NCI-H128 (cell line): ENCODE measurements around the gene SLCO4A1.

Source experiments
- DNase-seq: peaks from one replicate; lab custom pipeline; 2025; ENCODE audit not compliant: unreplicated experiment; lab: John Stamatoyannopoulos, UW

Gene SLCO4A1

DNA sequence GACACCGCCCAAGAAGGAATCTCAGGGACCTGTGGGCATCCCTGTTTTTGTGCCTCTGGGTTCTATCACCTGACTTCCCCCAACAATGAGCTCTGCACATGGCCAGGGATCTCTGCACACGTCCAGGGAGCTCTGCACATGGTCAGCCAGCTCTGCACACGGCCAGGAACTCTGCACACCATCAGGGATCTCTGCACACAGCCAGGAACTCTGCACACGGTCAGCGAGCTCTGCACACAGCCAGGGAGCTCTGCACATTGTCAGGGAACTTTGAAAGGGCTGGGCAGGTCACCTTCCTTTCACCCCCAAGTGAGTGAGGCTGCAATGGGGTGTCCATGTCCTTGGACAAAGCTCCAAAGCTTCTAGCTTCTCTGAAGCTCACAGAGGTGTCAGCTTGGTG is 5.2 kb upstream of the SLCO4A1 start:
- no peak for DNase-seq

DNA sequence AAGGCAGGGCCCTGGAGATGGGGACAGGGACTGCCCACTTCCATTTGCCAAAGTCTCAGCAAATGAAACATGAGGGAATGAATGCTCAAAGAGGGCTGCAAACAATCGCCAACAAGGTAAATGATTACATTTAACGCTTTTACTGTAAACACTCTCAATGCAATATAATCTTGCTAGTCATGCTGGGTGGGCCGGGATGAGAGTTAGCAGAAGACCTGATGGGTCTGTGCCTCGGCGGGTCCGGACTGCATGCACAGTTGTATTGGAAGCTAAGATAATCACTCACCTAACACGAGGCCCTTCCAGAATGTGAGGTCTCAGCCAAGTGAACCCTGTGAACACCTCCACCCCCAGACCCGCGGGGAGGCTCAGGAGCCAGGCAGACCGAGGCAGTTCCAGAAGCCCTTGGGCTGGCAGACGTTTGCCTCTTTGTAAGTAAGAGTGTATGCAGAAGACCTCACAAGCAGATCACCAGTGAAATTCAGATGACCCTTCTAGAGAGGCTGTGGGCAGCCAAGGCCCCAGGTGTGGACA is 4.7 kb upstream of the SLCO4A1 start:
- no peak for DNase-seq

DNA sequence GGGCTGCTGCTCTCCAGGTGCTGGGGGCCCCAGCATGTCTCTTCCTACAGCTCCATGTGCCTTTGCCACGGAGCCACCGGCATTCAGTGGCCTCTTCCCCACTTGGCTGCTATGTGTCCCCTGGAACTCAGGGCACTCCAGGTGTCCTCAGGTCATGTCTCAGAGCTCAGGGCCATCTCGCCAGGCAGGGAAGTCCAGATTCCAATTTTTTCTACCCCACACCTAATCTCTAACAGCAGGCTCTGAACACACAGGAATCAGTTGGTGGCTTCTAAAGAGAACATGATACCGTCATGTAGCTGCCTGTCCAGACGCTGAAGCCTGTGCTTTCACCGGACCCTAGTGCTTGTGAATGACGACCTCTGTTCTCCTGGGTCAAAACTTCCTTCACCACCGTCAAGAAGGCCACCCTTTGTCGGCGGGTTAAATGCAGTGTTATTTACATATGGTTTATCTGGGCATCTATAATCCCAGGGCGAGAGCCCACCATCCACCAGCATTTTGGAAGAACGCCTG is 4.2 kb upstream of the SLCO4A1 start:
- no peak for DNase-seq

- DNase-seq, result no peak
Measured at GRCh38 chr20:62638679-62639406, 3.5 kb upstream of the SLCO4A1 start.

DNA sequence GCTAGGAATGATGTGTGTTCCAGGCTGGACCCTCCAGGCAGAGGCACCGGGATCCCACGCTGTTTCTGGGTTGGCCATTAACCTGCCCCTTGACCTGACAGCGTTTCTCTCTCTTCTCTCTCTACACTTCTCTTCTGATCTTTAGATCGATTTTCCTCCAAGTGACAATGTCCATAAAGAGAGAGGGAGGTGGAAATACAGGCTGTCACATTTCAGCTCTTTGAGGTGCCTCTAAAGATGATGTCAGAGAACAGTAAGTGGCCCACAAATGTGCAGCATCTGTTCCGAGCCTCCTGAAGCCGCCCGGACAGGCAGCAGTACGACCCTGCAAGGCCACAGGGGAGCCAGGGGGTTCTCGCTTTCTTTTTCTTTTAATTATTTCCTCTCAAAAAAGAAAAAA is 2.5 kb upstream of the SLCO4A1 start:
- no peak for DNase-seq

- no peak for DNase-seq
Measured at GRCh38 chr20:62640870-62641269, 1.4 kb upstream of the SLCO4A1 start.

- DNase-seq, result no peak
Measured at GRCh38 chr20:62641321-62642050, 817 bp upstream of the SLCO4A1 start.

GRCh38 chr20:62642666-62643520 is 590 bp downstream of the SLCO4A1 start:
- no peak for DNase-seq

GRCh38 chr20:62643521-62644043 is 1.3 kb downstream of the SLCO4A1 start:
- no peak for DNase-seq

DNA sequence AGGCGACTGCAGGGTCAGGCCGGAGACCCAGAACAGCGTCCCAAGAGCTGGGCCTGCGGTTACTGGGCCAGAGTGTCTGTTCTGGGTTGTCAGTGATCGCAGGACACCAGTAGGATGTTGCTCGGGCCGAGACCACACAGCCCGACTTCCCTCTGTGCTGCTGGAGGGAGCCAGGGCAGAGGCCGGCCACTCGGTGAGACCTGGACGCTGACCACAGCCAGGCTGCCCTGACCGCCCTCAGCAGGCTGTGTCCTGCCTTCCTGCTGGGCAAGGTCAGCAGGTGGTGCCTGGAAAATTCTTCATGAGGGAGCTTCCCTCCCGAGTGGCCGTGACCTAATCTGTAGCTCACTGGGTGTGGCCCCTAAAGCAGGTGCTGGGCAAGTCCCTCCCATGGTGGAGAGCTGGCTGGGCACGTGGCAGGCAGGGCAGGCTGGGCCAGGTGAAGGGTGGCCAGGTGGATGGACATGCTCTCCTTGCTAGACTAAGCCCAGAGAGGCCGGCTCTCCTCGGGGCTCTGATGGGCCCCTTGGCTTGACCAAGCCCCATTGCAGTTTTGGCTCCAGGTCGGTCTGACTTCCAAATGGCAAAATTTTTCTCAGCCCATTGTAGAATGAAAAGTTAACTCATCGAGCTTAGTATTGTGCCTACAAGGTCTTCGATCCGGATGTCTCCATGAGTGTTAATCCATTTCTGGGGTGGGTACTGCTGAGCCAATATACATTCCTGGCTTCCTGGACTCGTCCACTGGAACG is 1.9 kb downstream of the SLCO4A1 start:
- no peak for DNase-seq

GRCh38 chr20:62644802-62645496 is 2.6 kb downstream of the SLCO4A1 start:
- DNase-seq, result no peak

GRCh38 chr20:62645613-62646012 is 3.3 kb downstream of the SLCO4A1 start:
- no peak for DNase-seq

DNA sequence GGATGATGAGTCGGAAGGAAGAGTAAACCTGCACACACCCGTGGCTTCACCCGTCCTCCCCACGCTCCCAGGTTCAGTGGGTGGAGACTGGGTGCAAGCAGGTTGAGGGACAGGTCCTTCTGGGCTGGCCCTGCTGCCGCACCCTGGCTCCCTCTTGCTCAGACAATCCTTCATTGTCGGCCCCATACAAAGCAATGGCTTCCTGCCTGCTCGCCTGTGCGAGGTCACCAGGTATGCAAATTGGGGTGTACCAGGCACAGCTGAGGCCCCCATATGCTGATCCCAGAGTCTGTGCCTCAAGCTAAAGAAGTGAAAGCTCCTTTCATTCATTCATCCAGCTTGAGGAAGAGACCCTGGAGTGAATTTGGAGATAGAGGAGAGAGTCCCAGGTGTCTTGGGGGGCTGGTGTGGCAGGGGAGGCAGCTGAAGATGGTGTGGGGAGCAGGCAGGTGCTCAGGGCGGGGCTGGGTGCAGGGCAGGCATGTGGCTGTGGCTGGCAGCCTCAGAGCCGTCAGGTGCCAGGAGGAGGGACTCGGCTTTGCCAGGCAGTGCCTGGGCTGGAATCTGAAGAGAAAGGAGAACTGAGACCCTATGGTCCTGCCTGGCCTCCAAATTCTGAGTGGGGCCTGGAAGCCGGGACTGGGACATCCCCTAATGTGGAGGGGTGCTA is 4.7 kb downstream of the SLCO4A1 start:
- DNase-seq, result no peak

DNA sequence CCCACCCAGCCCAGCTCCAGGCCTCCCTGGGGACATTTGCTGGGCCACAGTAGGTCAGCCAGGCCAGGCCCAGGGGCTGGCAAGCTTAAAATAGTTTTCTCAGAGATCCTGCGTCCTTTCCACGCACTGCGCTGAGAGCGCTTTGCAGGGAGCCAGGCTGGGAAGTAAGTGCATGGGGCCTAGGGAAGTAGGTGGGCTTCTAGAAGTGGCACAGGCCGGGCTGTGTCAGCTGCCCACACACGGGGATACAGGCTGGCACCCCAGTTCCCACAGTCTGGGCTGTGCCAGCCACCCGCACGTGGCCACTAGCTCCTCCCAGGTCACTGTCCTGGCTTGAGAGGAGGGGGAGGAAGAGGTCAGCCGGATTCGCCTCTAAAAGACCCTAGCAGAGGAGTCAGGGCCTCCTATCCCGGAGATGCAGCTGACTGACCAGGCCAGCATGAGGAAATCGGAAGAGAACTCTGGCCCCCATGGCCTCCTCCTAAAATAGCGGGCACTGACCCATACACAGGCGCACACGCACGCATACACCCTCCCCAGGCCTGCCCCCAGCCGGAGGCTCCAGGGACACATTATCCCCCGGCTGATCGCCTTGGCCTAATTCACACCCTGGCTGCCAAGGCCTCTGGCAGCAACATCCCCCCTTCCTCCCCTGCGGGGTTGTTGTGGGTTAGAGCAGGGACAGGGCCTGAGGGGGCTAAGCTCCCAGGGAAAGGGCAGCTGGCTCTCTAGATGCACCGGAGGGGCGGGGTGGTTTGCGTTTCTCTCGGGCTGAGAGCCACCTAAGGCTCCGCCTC is 5.4 kb downstream of the SLCO4A1 start:
- no peak for DNase-seq

DNA sequence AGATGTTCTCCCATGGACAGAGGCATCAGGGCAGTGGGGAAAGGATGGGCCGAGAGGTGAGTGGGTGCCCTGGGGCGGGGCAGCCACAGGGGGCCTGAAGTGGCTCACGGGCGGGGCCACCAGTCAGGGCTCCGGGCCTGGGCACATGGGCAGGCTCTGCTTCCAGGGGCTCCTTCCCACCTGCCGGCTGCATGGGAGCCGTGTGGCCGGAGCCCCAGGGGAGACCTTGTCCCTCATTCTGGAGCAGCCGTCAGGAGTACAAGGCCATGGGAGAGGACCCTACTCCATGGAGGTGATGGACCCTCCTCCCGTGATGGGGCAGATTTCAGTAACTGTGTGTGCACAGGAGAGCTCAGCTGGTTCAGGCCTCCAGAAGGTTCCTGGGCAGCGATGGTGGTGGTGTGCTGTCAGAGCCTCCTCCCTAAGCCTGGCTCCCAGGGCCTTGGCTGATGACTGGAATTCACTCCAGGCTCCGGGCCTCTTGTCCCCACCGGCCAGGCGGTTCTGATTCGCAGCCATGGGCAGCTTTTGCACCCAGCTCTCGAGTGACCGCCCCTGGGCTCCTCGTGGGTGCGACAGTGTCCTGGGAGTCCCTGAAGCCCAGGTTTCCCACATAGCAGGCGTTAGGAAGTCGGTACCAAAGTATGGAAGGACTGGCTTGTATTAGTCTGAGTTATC is 6.2 kb downstream of the SLCO4A1 start:
- no peak for DNase-seq

DNA sequence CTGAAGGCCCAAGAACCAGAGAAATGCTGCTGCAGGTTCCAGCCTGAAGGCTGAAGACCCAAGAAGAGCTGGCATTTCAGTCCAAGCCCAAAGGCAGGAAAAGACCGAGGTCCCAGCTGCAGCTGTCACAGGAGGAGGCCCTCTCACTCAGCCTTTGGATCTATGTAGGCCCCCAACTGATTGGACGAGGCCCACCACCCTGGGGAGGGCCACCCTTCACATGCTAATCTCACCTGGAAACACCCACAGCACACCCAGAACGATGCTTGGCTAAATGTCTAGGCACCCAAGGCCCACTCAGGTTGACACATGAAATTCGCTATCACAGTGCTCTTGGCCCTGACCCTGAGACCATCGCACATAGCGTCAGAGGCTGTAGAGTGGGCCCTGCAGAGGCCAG is 6.8 kb downstream of the SLCO4A1 start:
- no peak for DNase-seq

DNA sequence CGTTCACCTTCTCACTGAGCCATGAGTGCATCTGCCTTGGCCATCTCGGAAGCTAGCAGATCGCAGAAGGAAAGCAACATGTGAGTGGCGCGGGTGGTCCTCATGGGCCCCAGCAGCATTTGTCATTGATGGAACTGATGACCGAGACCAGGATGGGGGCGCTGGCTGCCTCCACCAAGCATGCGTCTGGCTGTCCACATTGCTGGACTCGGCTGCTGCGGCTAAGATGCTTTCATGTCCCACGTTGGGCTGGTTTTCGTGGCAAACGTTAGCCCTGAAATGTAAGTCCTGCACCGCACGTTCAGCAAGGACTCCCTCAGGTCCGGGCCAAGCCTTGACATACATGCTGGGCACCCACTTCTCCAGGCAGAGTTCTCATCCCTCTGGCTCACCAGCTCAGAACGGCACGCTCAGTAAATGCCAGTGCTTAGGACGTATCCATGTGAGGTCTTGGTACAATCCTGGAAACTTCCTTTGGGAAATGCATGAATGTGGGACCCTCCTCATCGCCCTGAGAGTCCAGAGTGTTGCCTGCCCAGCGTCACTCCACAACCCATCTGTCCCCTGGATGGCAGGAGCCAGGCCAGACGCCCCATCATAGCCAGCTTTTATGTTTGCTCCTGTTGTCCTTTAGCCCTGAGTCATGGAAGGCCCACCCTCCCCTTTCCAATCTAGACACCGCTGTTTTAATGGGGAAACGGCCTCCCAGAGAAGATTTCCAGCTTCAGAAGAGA is 8.4 kb downstream of the SLCO4A1 start:
- DNase-seq, result no peak
